ENCODE measurements around the gene HLA-DOB. TPM values are rescaled to one million over a fixed set of nuclear protein-coding genes. Genes with fewer than 3 reads are reported as not detected.

Gene HLA-DOB
- 0.16 to 0.23 TPM in 2 of 5 replicates, not detected in the others for total RNA-seq (2022; extraction: Qiagen RNA extraction; ENCODE audit: low read depth)

GRCh38 chr6:32816746-32817204, at the start of gene HLA-DOB:
HLA-DOB (minus strand) TSS chr6:32817002; CDS start chr6:32816951, 51 bp downstream.

GRCh38 chr6:32853541-32854375, 37.0 kb upstream of the HLA-DOB start, which contains the start of the genes PSMB9 and TAP1:
PSMB9 (plus strand) TSS chr6:32854192; CDS start chr6:32854230, 38 bp downstream.
TAP1 (minus strand) TSS chr6:32853704; CDS start chr6:32853636, 68 bp downstream.

GRCh38 chr6:32843979-32844838, 27.4 kb upstream of the HLA-DOB start, which contains the start of gene PSMB8:
PSMB8 (minus strand) TSS chr6:32844047; CDS start chr6:32843996, 51 bp downstream.

GRCh38 chr6:32838114-32838958, 21.5 kb upstream of the HLA-DOB start, which contains the start of gene TAP2:
TAP2 (minus strand) TSS chr6:32838739; CDS start chr6:32838233, 506 bp downstream.

GRCh38 chr6:32763421-32763820, 53.4 kb downstream of the HLA-DOB start, which contains the start of gene HLA-DQB2:
HLA-DQB2 (minus strand) TSS chr6:32763532; CDS start chr6:32763470, 62 bp downstream.

Other genes with a start within 250 kb of the HLA-DOB start
- gene HLA-DRB1, start 227.2 kb downstream of the HLA-DOB start, total RNA-seq (2022; extraction: Qiagen RNA extraction; ENCODE audit: low read depth), result not detected in 5 replicates
- gene HLA-DQA1, start 179.6 kb downstream of the HLA-DOB start, total RNA-seq (2022; extraction: Qiagen RNA extraction; ENCODE audit: low read depth), result not detected in 5 replicates
- not detected in 5 replicates for gene HLA-DQB1, start 150.3 kb downstream of the HLA-DOB start, total RNA-seq (2022; extraction: Qiagen RNA extraction; ENCODE audit: low read depth)
- not detected in 5 replicates for gene HLA-DQA2, start 75.6 kb downstream of the HLA-DOB start, total RNA-seq (2022; extraction: Qiagen RNA extraction; ENCODE audit: low read depth)
- gene HLA-DQB2, start 53.5 kb downstream of the HLA-DOB start, total RNA-seq (2022; extraction: Qiagen RNA extraction; ENCODE audit: low read depth), result not detected in 5 replicates
- 10.9 to 20.6 TPM (median 17.8 TPM) in 5 replicates for gene TAP2, start 21.7 kb upstream of the HLA-DOB start, total RNA-seq (2022; extraction: Qiagen RNA extraction; ENCODE audit: low read depth)
- gene PSMB8, start 27.0 kb upstream of the HLA-DOB start, total RNA-seq (2022; extraction: Qiagen RNA extraction; ENCODE audit: low read depth), result 18.6 to 22.5 TPM (median 20.0 TPM) in 5 replicates
- gene TAP1, start 36.7 kb upstream of the HLA-DOB start, total RNA-seq (2022; extraction: Qiagen RNA extraction; ENCODE audit: low read depth), result 28.3 to 38.6 TPM (median 34.4 TPM) in 5 replicates
- 15.8 to 24.7 TPM (median 19.0 TPM) in 5 replicates for gene PSMB9, start 37.2 kb upstream of the HLA-DOB start, total RNA-seq (2022; extraction: Qiagen RNA extraction; ENCODE audit: low read depth)
- 1.1 to 2.2 TPM (median 1.8 TPM) in 5 replicates for gene HLA-DMB, start 124.0 kb upstream of the HLA-DOB start, total RNA-seq (2022; extraction: Qiagen RNA extraction; ENCODE audit: low read depth)
- 2.7 to 3.6 TPM (median 3.2 TPM) in 5 replicates for gene HLA-DMA, start 136.1 kb upstream of the HLA-DOB start, total RNA-seq (2022; extraction: Qiagen RNA extraction; ENCODE audit: low read depth)
- gene BRD2, start 151.6 kb upstream of the HLA-DOB start, total RNA-seq (2022; extraction: Qiagen RNA extraction; ENCODE audit: low read depth), result 127 to 155 TPM (median 130 TPM) in 5 replicates
- gene HLA-DOA, start 192.6 kb upstream of the HLA-DOB start, total RNA-seq (2022; extraction: Qiagen RNA extraction; ENCODE audit: low read depth), result not detected in 5 replicates

All from A549 treated with ZK216348 at 1 μM for 4 hours (cell line).